Nephron (organoid): ENCODE measurements around the gene SFTPA1.
"Not testable (repeated sequence)": the region's sequence is repeated elsewhere in the genome, so short reads cannot be mapped to it uniquely, and the experiment has no call there.

ENCODE experiments used
- H3K27ac Mint-ChIP-seq, 3 experiments: 2 replicates each; pipeline ENCODE4 v1.8.0; 2020; ENCODE audit warnings: mixed read lengths in 3 of 3, mild to moderate bottlenecking in 2 of 3, moderate library complexity in 1 of 3
- H3K27me3 Mint-ChIP-seq: 2 replicates; pipeline ENCODE4 v1.8.0; 2021; ENCODE audit warnings: low read depth, mild to moderate bottlenecking, moderate library complexity, mixed read lengths
- H3K36me3 Mint-ChIP-seq: 2 replicates; pipeline ENCODE4 v1.8.0; 2020; ENCODE audit warnings: low read depth, mixed read lengths
- H3K4me1 Mint-ChIP-seq: 2 replicates; pipeline ENCODE4 v1.8.0; 2020; ENCODE audit warnings: mixed read lengths
- H3K4me3 Mint-ChIP-seq, 3 experiments: 2 replicates each; pipeline ENCODE4 v1.8.0; 2020; ENCODE audit warnings: mild to moderate bottlenecking in 3 of 3, mixed read lengths in 3 of 3, moderate library complexity in 2 of 3
- H3K9me3 Mint-ChIP-seq: 2 replicates; pipeline ENCODE4 v1.8.0; 2020; ENCODE audit warnings: mixed read lengths
- CTCF ChIP-seq, 3 experiments: fragments of 200-600 bp; sonication (generic); IDR thresholded peaks; one replicate each; pipeline ENCODE4 v1.5.0; 2021; ENCODE audit warnings: antibody characterized with exemption in 3 of 3; ENCODE audit not compliant: unreplicated experiment in 3 of 3

Gene SFTPA1

GRCh38 chr10:79616164-79616563, 5.4 kb downstream of the SFTPA1 start:
- no peaks in the 10 kb centered on the region for H3K36me3 Mint-ChIP-seq
- no peak overlapping the region for H3K27ac Mint-ChIP-seq
- no peak overlapping the region for H3K4me3 Mint-ChIP-seq
- H3K27me3 Mint-ChIP-seq, result peaks cover 7% of the 10 kb centered on the region
- peaks cover 9% of the 10 kb centered on the region for H3K9me3 Mint-ChIP-seq
- no peaks in the 10 kb centered on the region for H3K4me1 Mint-ChIP-seq
- TF ChIP-seq CTCF (IDR thresholded peaks at IDR 0.05; ENCODE audit: unreplicated experiment in 3 of 3), result no peak

- H3K9me3 Mint-ChIP-seq, result peaks cover 27% of the 10 kb centered on the region
- not testable (repeated sequence) for H3K27me3 Mint-ChIP-seq, H3K4me3 Mint-ChIP-seq, H3K4me1 Mint-ChIP-seq, H3K36me3 Mint-ChIP-seq, H3K27ac Mint-ChIP-seq
Measured at GRCh38 chr10:79623663-79624062, 12.9 kb downstream of the SFTPA1 start.

- Mint-ChIP-seq H3K9me3 (peaks cover 22% of the 10 kb centered on the region), H3K36me3 (no peaks in the 10 kb centered on the region), H3K4me1 (no peaks in the 10 kb centered on the region), H3K27ac (no peak overlapping the region), H3K4me3 (no peak overlapping the region), H3K27me3 (peaks cover 5% of the 10 kb centered on the region)
- TF ChIP-seq CTCF (IDR thresholded peaks at IDR 0.05; ENCODE audit: unreplicated experiment in 3 of 3), result no peak
Measured at GRCh38 chr10:79627075-79627474, 16.3 kb downstream of the SFTPA1 start.

GRCh38 chr10:79628083-79628482, 17.3 kb downstream of the SFTPA1 start:
- Mint-ChIP-seq H3K27me3 (peaks cover 5% of the 10 kb centered on the region), H3K27ac (no peak overlapping the region), H3K4me1 (no peaks in the 10 kb centered on the region), H3K9me3 (peaks cover 13% of the 10 kb centered on the region), H3K36me3 (no peaks in the 10 kb centered on the region), H3K4me3 (no peak overlapping the region)
- no peak for TF ChIP-seq CTCF (IDR thresholded peaks at IDR 0.05; ENCODE audit: unreplicated experiment in 3 of 3)

- Mint-ChIP-seq H3K27ac (no peak overlapping the region), H3K4me1 (no peaks in the 10 kb centered on the region), H3K9me3 (peaks cover 13% of the 10 kb centered on the region), H3K27me3 (peaks cover 5% of the 10 kb centered on the region), H3K36me3 (no peaks in the 10 kb centered on the region), H3K4me3 (no peak overlapping the region)
- TF ChIP-seq CTCF (IDR thresholded peaks at IDR 0.05; ENCODE audit: unreplicated experiment in 3 of 3), result no peak
Measured at GRCh38 chr10:79628988-79629954, 18.5 kb downstream of the SFTPA1 start.

GRCh38 chr10:79629955-79630327, 19.2 kb downstream of the SFTPA1 start:
- H3K27ac Mint-ChIP-seq, result no peak overlapping the region
- peaks cover 5% of the 10 kb centered on the region for H3K27me3 Mint-ChIP-seq
- no peaks in the 10 kb centered on the region for H3K36me3 Mint-ChIP-seq
- no peaks in the 10 kb centered on the region for H3K4me1 Mint-ChIP-seq
- H3K4me3 Mint-ChIP-seq, result no peak overlapping the region
- TF ChIP-seq CTCF (IDR thresholded peaks at IDR 0.05; ENCODE audit: unreplicated experiment in 3 of 3), result no peak
- H3K9me3 Mint-ChIP-seq, result peaks cover 8% of the 10 kb centered on the region

GRCh38 chr10:79636654-79637199, 26.0 kb downstream of the SFTPA1 start:
- H3K4me3 Mint-ChIP-seq, H3K36me3 Mint-ChIP-seq, H3K27ac Mint-ChIP-seq, H3K9me3 Mint-ChIP-seq, H3K4me1 Mint-ChIP-seq, H3K27me3 Mint-ChIP-seq: not testable (repeated sequence)
